ENCODE results near the gene RETREG2. TPM values are rescaled to one million over a fixed set of nuclear protein-coding genes. Genes with fewer than 3 reads are reported as not detected.

RETREG2 gene
- total RNA-seq, 1 donor from 2014 or later = 43.7 TPM

DNA sequence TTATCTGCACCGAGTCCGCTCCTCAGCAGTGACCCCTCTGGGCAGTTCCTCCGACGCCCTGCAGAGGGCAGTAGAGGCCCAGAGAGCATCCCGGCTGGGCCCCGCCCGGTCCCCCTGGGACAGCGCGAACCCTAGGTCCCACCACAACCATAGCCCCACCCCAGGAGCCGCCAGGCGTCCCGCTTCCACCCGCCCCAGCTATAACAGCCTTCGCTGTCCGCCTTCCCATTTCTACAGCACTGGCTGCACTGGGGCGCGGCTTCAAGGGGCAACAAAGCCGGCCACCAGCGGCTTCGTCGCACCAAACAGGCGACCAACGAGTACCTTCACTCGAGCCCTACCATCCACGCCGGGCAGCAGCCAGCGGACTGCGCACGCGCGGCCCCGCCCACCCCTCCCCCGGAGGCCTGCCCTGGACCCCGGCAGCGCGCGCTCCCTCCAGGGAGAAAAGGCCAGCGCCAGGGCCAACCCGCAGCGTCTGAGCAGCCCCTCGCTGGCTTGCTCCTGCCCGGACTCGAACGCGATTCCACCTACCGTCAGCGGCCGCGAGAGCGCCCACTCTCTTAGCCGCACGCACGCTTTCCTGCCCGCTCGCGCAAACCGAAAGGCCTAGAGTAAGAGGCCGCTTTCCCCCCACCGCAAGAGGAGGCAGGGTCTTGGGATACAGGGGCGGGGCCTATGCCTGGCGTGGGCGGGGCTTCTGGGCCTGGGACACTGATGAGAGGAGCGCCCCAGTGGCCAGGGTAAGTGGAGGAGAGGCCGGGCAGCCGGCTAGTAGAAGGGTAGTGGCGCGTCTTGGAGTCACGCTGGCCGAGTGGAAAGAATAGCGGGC lies 17.7 kb upstream of the RETREG2 start, which contains the start of gene NHEJ1:
TSS of gene NHEJ1 (minus strand) at position 630 of the 832 bp plus-strand sequence. CDS start 2,453 bp downstream, outside the sequence.
- peaks cover 0 to 12% of the 10 kb centered on the region in 2 donors for H3K36me3 ChIP-seq
- peak; percentile 97 to 98 for DNase-seq (ENCODE audit: extremely low spot score in 2 of 2)
- TF ChIP-seq POLR2AphosphoS5 (IDR thresholded peaks at IDR 0.05; ENCODE audit: insufficient read depth in 1 of 2, low read depth in 1 of 2) (peak; percentile 25 to 93), POLR2A (IDR thresholded peaks at IDR 0.05) (peak in 1 of 2 donors; percentile 46)
- TF ChIP-seq, protein P1, sequence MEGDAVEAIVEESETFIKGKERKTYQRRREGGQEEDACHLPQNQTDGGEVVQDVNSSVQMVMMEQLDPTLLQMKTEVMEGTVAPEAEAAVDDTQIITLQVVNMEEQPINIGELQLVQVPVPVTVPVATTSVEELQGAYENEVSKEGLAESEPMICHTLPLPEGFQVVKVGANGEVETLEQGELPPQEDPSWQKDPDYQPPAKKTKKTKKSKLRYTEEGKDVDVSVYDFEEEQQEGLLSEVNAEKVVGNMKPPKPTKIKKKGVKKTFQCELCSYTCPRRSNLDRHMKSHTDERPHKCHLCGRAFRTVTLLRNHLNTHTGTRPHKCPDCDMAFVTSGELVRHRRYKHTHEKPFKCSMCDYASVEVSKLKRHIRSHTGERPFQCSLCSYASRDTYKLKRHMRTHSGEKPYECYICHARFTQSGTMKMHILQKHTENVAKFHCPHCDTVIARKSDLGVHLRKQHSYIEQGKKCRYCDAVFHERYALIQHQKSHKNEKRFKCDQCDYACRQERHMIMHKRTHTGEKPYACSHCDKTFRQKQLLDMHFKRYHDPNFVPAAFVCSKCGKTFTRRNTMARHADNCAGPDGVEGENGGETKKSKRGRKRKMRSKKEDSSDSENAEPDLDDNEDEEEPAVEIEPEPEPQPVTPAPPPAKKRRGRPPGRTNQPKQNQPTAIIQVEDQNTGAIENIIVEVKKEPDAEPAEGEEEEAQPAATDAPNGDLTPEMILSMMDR (IDR thresholded peaks at IDR 0.05) = peak; percentile 93 to 100 (median 97)
- peaks cover 20% of the 10 kb centered on the region for H3K4me1 ChIP-seq
- intact Hi-C loops (cut with DNase I) = loop anchor here (10.0 kb wide), 1 partner anchor 224 kb away; the partner anchor contains the start of gene DNPEP
- H3K9me3 ChIP-seq = no peaks in the 10 kb centered on the region
- H3K27me3 ChIP-seq = no peaks in the 10 kb centered on the region
- H3K4me3 ChIP-seq = peak within 1 kb of the TSS; percentile 63 to 65
- H3K27ac ChIP-seq = peak within 1 kb of the TSS; percentile 96

DNA sequence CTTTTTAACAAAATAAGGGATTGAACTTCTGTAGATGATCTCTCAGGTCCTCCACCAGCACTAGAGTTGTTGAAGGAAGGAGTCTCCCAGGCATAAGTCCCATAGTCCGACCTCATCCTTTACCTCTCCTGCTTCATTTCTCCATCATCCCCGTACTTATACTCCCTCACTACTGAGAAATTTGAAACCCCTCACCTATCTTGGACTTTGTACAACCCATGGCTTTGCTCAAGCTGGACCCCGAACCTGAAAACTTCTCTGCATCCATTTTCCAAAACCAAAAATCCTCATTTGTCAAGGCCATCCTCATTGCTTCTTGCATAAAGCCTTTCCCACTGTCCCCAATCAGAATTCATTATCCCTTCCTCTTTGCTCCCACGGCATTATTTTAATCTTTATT lies 17.0 kb upstream of the RETREG2 start:
- Histone ChIP-seq H3K9me3 (no peaks in the 10 kb centered on the region), H3K27ac (peak overlapping the region; percentile 96), H3K4me1 (peaks cover 20% of the 10 kb centered on the region), H3K36me3 (peaks cover 0 to 6% of the 10 kb centered on the region in 2 donors), H3K27me3 (no peaks in the 10 kb centered on the region), H3K4me3 (peak overlapping the region; percentile 63 to 65)
- no peak for TF ChIP-seq POLR2A (IDR thresholded peaks at IDR 0.05)
- DNase-seq (ENCODE audit: extremely low spot score in 2 of 2) = no peak
- intact Hi-C loops (cut with DNase I) = loop anchor here (10.0 kb wide), 1 partner anchor 224 kb away; the partner anchor contains the start of gene DNPEP

DNA sequence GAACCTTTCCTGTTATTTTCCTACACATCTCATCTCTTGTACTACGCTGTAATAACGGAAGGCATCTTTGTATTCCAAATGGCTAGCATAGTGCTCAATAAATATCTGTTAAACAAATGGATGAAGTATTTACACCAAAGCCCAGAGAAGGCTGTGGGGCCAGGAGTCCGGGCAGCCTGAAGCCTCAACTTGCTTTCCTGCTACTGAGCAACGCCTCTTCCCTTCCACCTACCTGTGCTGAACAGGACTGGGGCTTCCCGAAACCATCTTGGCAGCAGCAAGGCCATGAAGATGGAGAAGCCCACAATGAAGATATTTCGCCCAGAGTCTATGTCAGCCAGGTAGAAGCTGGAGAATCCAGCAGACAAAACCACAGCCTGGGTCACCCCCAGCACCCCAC lies 14.9 kb upstream of the RETREG2 start:
- intact Hi-C loops (cut with DNase I) = loop anchor here (10.0 kb wide), 1 partner anchor 222 kb away; the partner anchor contains the start of gene DNPEP
- no peak for DNase-seq (ENCODE audit: extremely low spot score in 2 of 2)
- Histone ChIP-seq H3K4me3 (no peak overlapping the region), H3K4me1 (peaks cover 20% of the 10 kb centered on the region), H3K27ac (no peak overlapping the region), H3K9me3 (no peaks in the 10 kb centered on the region), H3K36me3 (no peaks in the 10 kb centered on the region), H3K27me3 (no peaks in the 10 kb centered on the region)
- no peak for TF ChIP-seq POLR2AphosphoS5 (IDR thresholded peaks at IDR 0.05; ENCODE audit: insufficient read depth in 1 of 2, low read depth in 1 of 2)

DNA sequence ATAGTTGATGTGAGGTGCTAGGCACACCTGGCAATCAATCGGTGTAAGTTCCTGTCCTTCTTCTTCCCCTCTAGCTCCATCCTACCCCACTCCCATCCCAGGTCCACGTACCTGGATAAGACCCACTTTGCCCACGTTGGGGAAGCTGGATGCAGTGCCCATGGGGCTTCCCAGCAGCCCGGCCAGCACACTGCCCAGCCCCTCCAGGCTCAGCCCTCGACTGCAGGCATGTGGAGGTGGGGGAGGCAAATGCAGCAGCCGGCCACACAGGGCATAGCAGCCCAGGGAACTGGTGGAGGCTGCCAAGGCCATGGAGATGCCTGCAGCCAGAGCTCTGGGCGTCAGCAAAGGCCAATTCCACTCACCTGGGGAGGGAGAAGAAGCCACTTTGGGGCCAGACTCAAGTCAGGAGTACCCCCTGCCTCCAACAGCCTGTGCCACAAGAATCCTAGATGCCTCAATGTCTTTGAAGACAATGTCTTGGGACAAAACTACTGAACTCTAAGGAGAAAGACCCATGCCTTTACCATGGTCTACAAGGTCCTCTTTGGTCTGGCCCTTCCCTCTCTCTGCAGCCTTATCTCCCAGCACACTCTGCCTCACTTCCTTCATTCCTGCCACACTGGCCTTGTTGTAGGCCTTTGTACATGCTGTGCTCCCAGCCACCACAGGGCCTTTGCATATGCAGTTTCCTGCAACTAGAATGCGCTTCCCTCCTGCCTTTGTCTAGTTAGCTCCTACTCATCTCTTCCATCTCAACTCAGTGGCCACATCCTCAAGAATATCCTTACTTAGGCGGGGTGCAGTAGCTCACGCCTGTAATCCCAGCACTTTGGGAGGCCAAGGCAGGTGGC lies 12.8 kb upstream of the RETREG2 start:
- intact Hi-C loops (cut with DNase I) = loop anchor here (5.0 to 10.0 kb wide), 2 partner anchors 132 to 220 kb away; partner anchors contain the start of gene DNPEP
- DNase-seq (ENCODE audit: extremely low spot score in 2 of 2) = peak in 1 of 2 donors; percentile 37
- TF ChIP-seq POLR2AphosphoS5 (IDR thresholded peaks at IDR 0.05; ENCODE audit: insufficient read depth in 1 of 2, low read depth in 1 of 2) (no peak), POLR2A (IDR thresholded peaks at IDR 0.05) (no peak)
- TF ChIP-seq, protein P1 (IDR thresholded peaks at IDR 0.05) = no peak

DNA sequence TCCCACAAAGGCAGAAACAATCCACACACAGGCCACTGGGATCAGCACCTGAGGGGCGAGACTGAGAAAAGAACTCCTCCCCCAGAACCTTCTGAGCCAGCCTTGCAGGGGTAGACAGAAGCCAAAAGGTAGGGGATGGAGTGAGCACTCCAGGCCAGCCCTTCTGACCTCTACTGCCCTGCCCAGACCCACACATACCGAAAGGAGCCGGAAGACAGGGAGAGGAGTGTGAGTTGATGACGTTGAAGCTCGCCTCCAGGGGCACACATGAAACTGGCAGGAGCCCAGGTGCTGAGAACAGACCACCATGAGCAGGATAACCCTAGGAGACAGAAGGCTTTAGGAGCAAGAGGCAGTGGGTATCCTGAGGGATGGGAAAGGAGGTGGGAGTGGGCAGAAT lies 10.1 kb upstream of the RETREG2 start:
- H3K36me3 ChIP-seq = peaks cover 0 to 7% of the 10 kb centered on the region in 2 donors
- H3K27ac ChIP-seq = no peak overlapping the region
- no peak overlapping the region for H3K4me3 ChIP-seq
- peak in 1 of 2 donors; percentile 62 for DNase-seq (ENCODE audit: extremely low spot score in 2 of 2)
- intact Hi-C loops (cut with DNase I) = loop anchor here (5.0 to 10.0 kb wide), 2 partner anchors 129 to 217 kb away; partner anchors contain the start of gene DNPEP
- no peaks in the 10 kb centered on the region for H3K4me1 ChIP-seq
- TF ChIP-seq, protein P1 (IDR thresholded peaks at IDR 0.05) = no peak
- TF ChIP-seq POLR2AphosphoS5 (IDR thresholded peaks at IDR 0.05; ENCODE audit: insufficient read depth in 1 of 2, low read depth in 1 of 2) (no peak), POLR2A (IDR thresholded peaks at IDR 0.05) (no peak)
- no peaks in the 10 kb centered on the region for H3K9me3 ChIP-seq
- H3K27me3 ChIP-seq = no peaks in the 10 kb centered on the region

More for the DNA sequence above, 12.8 kb upstream of the RETREG2 start:
- Histone ChIP-seq H3K27ac (no peak overlapping the region), H3K9me3 (no peaks in the 10 kb centered on the region), H3K36me3 (no peaks in the 10 kb centered on the region), H3K4me3 (no peak overlapping the region), H3K4me1 (peaks cover 8% of the 10 kb centered on the region), H3K27me3 (no peaks in the 10 kb centered on the region)
